Endodermal cell (in vitro differentiated cells): ENCODE results near the gene PCGF1. TPM values are rescaled to one million over a fixed set of nuclear protein-coding genes. Genes with fewer than 3 reads are reported as not detected.
A peak's percentile ranks its signal among the peaks of the same experiment; 100 is the strongest.

Experiments
- DNase-seq: peaks from one replicate; pipeline ENCODE4 v3.0.0-alpha.2; 2017
- H3K27ac ChIP-seq: 2 replicates; pipeline ENCODE4 v1.5.1; 2013; ENCODE audit warnings: mild to moderate bottlenecking, low read depth, low read length, moderate library complexity
- H3K27me3 ChIP-seq: 2 replicates; pipeline ENCODE4 v1.6.1; 2013; ENCODE audit warnings: mild to moderate bottlenecking, low read length, moderate library complexity; ENCODE audit not compliant: insufficient read depth, control insufficient read depth, poor library complexity, severe bottlenecking
- H3K36me3 ChIP-seq: 2 replicates; pipeline ENCODE4 v1.7.0; 2013; ENCODE audit warnings: mild to moderate bottlenecking, low read length, moderate library complexity; ENCODE audit not compliant: control insufficient read depth, insufficient read depth
- H3K4me1 ChIP-seq: one replicate; pipeline ENCODE4 v1.7.0; 2013; ENCODE audit warnings: low read length; ENCODE audit not compliant: control insufficient read depth, insufficient read depth
- H3K4me3 ChIP-seq: 2 replicates; pipeline ENCODE4 v1.5.1; 2013; ENCODE audit warnings: mild to moderate bottlenecking, low read length, moderate library complexity
- H3K9ac ChIP-seq: 2 replicates; pipeline ENCODE4 v1.6.1; 2013; ENCODE audit warnings: mild to moderate bottlenecking, low read length, moderate library complexity; ENCODE audit not compliant: poor library complexity, severe bottlenecking; ENCODE audit errors: extremely low read depth
- H3K9me3 ChIP-seq: 2 replicates; pipeline ENCODE4 v1.6.1; 2013; ENCODE audit warnings: mild to moderate bottlenecking, low read length, moderate library complexity; ENCODE audit not compliant: control insufficient read depth
- H3K27ac Mint-ChIP-seq: 2 replicates; pipeline ENCODE4 v1.8.0; 2020; ENCODE audit warnings: mixed read lengths
- H3K27me3 Mint-ChIP-seq: 2 replicates; pipeline ENCODE4 v1.8.0; 2021; ENCODE audit warnings: mild to moderate bottlenecking, mixed read lengths; ENCODE audit not compliant: insufficient read depth
- H3K36me3 Mint-ChIP-seq: 2 replicates; pipeline ENCODE4 v1.8.0; 2020; ENCODE audit warnings: low read depth, mixed read lengths
- H3K4me1 Mint-ChIP-seq: 2 replicates; pipeline ENCODE4 v1.8.0; 2020; ENCODE audit warnings: mixed read lengths
- H3K4me3 Mint-ChIP-seq: 2 replicates; pipeline ENCODE4 v1.8.0; 2020; ENCODE audit warnings: mild to moderate bottlenecking, moderate library complexity, mixed read lengths
- H3K9me3 Mint-ChIP-seq: 2 replicates; pipeline ENCODE4 v1.8.0; 2020; ENCODE audit warnings: mild to moderate bottlenecking, mixed read lengths
- CTCF ChIP-seq: fragments of 200-600 bp; sonication (generic); conservative IDR thresholded peaks from 2 replicates; pipeline ENCODE4 v1.5.0; 2021; ENCODE audit warnings: antibody characterized with exemption, mild to moderate bottlenecking
- WGBS, 2 experiments: methylation state at CpG; one replicate each; pipeline versions ENCODE4 v1.1.5 to v1.1.7; 2013; ENCODE audit warnings: missing lambda C conversion rate in 2 of 2, mixed read lengths in 1 of 2; ENCODE audit not compliant: insufficient coverage in 1 of 2, insufficient read length in 1 of 2; 5-methylcytosine and 5-hydroxymethylcytosine counted together
- total RNA-seq, 2 donors: library from RNA; stranded (reverse); fragmentation: NEBNext Ultra II Directional in 1 of 2; extraction: Animal tissue kit (Norgen Biotek cat#: 25700) in 1 of 2; gene quantifications; 2 replicates in 1 of 2; 3 replicates in 1 of 2; pipeline ENCODE4 v1.2.1, GENCODE V29; 2021

Gene PCGF1
- total RNA-seq, 2 donors from 2014 or later: 15.5 to 21.4 TPM

GRCh38 chr2:74555610-74556103, 48.2 kb upstream of the PCGF1 start:
- peaks cover 59% of the 10 kb centered on the region for H3K27me3 ChIP-seq
- Mint-ChIP-seq H3K4me3 (peak overlapping the region; percentile 88), H3K36me3 (peaks cover 6% of the 10 kb centered on the region), H3K4me1 (peaks cover 14% of the 10 kb centered on the region), H3K9me3 (no peaks in the 10 kb centered on the region), H3K27ac (no peak overlapping the region), H3K27me3 (peaks cover 71% of the 10 kb centered on the region)
- no peaks in the 10 kb centered on the region for H3K4me1 ChIP-seq
- H3K4me3 ChIP-seq: peak overlapping the region; percentile 96
- no peaks in the 10 kb centered on the region for H3K36me3 ChIP-seq
- no peaks in the 10 kb centered on the region for H3K9me3 ChIP-seq
- H3K27ac ChIP-seq: no peak overlapping the region
- no peak overlapping the region for H3K9ac ChIP-seq
- WGBS, 2 experiments: 72 to 77% methylated on average over 12 to 17 of the region's 17 CpGs
- peak; percentile 58 for DNase-seq
- no peak for TF ChIP-seq CTCF

GRCh38 chr2:74554820-74555531, 47.5 kb upstream of the PCGF1 start:
- Mint-ChIP-seq H3K4me1 (peaks cover 7% of the 10 kb centered on the region), H3K27ac (peak overlapping the region; percentile 92), H3K27me3 (peaks cover 71% of the 10 kb centered on the region), H3K9me3 (no peaks in the 10 kb centered on the region), H3K4me3 (peak overlapping the region; percentile 88), H3K36me3 (peaks cover 6% of the 10 kb centered on the region)
- peaks cover 66% of the 10 kb centered on the region for H3K27me3 ChIP-seq
- H3K9ac ChIP-seq: peak overlapping the region; percentile 60
- WGBS, 2 experiments: 2 to 3% methylated on average over 22 to 58 of the region's 58 CpGs
- H3K36me3 ChIP-seq: no peaks in the 10 kb centered on the region
- no peaks in the 10 kb centered on the region for H3K9me3 ChIP-seq
- no peaks in the 10 kb centered on the region for H3K4me1 ChIP-seq
- peak overlapping the region; percentile 96 for H3K4me3 ChIP-seq
- peak; percentile 85 for DNase-seq
- peak; percentile 28 for TF ChIP-seq CTCF
- H3K27ac ChIP-seq: no peak overlapping the region

- Mint-ChIP-seq H3K36me3 (peaks cover 6% of the 10 kb centered on the region), H3K9me3 (no peaks in the 10 kb centered on the region), H3K27me3 (peaks cover 78% of the 10 kb centered on the region), H3K27ac (peak within 1 kb of the TSS; percentile 92), H3K4me1 (peaks cover 8% of the 10 kb centered on the region), H3K4me3 (peak within 1 kb of the TSS; percentile 88)
- Histone ChIP-seq H3K27ac (peak within 1 kb of the TSS; percentile 90), H3K36me3 (no peaks in the 10 kb centered on the region), H3K27me3 (peaks cover 74% of the 10 kb centered on the region), H3K9ac (peak within 1 kb of the TSS; percentile 66), H3K4me1 (no peaks in the 10 kb centered on the region), H3K9me3 (no peaks in the 10 kb centered on the region), H3K4me3 (peak within 1 kb of the TSS; percentile 96)
- TF ChIP-seq CTCF: no peak
- 0% methylated on average over 20 to 73 of the region's 73 CpGs for WGBS, 2 experiments
- DNase-seq: peak; percentile 94
Observed at GRCh38 chr2:74553892-74554819, 46.7 kb upstream of the PCGF1 start, which contains the start of the genes DOK1 and LOXL3. DOK1 (plus strand) TSS chr2:74554720; CDS start chr2:74554755, 35 bp downstream. LOXL3 (minus strand) TSS chr2:74553942; CDS start chr2:74552634, 1,308 bp downstream.
